ENCODE measurements around the gene SOX10. TPM values are rescaled to one million over a fixed set of nuclear protein-coding genes. Genes with fewer than 3 reads are reported as not detected.

The SOX10 gene
- polyA plus RNA-seq, 3 donors: not detected

- Histone ChIP-seq H4K20me1 (ENCODE audit: insufficient read depth, low read length) (no peaks in the 10 kb centered on the region), H3K79me2 (ENCODE audit: insufficient read depth, low read length) (no peaks in the 10 kb centered on the region), H3K4me1 (ENCODE audit: control insufficient read depth in 1 of 2, insufficient read depth in 2 of 2, low read length in 2 of 2) (peaks cover 6 to 8% of the 10 kb centered on the region in 2 donors), H2AFZ (ENCODE audit: insufficient read depth, low read depth, low read length, poor library complexity, severe bottlenecking) (no peak overlapping the region), H3K4me2 (replicated peaks; ENCODE audit: extremely low read depth, low read length, poor library complexity, severe bottlenecking) (no peak overlapping the region), H3K4me3 (replicated peaks in 1 of 3; ENCODE audit: low read depth in 2 of 3, low read length in 3 of 3) (no peak overlapping the region), H3K9ac (ENCODE audit: insufficient read depth, low read length, poor library complexity, severe bottlenecking) (no peak overlapping the region), H3K27ac (ENCODE audit: low read depth in 1 of 2, low read length in 2 of 2) (no peak overlapping the region), H3K36me3 (replicated peaks in 1 of 2; ENCODE audit: control insufficient read depth in 1 of 2, insufficient read depth in 2 of 2, low read length in 2 of 2) (peaks cover 50 to 53% of the 10 kb centered on the region in 2 donors), H3K9me3 (replicated peaks in 1 of 2; ENCODE audit: control insufficient read depth in 1 of 2, insufficient read depth in 1 of 2, low read length in 2 of 2) (no peaks in the 10 kb centered on the region), H3K27me3 (ENCODE audit: control insufficient read depth in 2 of 2, insufficient read depth in 2 of 2, low read length in 2 of 2) (no peaks in the 10 kb centered on the region)
- H3K36me3 Mint-ChIP-seq: peaks cover 44 to 69% of the 10 kb centered on the region in 2 donors
- peaks cover 0 to 3% (median 0%) of the 10 kb centered on the region in 3 donors for H3K27me3 Mint-ChIP-seq (ENCODE audit: low read depth in 3 of 3)
- H3K9me3 Mint-ChIP-seq: no peaks in the 10 kb centered on the region
- peaks cover 10% of the 10 kb centered on the region for H3K4me1 Mint-ChIP-seq
- no peak overlapping the region for H3K27ac Mint-ChIP-seq
- no peak overlapping the region for H3K4me3 Mint-ChIP-seq
- TF ChIP-seq CTCF (IDR thresholded peaks at IDR 0.05): no peak
- no peak for DNase-seq
- WGBS (ENCODE audit: insufficient coverage): 98% methylated on average over 4 of the region's 5 CpGs
- intact Hi-C loops (cut with micrococcal nuclease): no loop called here
These were observed 55.0 kb downstream of the SOX10 start for GRCh38 chr22:37929390-37929789.

DNA sequence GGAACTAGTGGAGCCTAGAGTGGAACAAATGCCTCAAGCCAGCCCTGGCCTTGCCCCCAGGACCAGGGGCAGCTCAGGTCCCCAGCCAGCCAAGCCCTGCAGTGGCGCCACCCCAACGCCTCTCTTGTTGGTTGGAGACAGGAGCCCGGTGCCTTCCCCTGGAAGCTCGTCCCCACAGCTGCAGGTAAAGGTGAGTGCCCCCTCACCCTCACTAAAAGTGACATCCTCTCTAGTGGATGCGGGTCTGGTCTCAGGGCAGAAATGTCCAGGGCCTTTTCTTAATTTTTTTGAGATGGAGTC is 56.8 kb downstream of the SOX10 start:
- H3K4me2 ChIP-seq (replicated peaks; ENCODE audit: extremely low read depth, low read length, poor library complexity, severe bottlenecking): no peak overlapping the region
- no peaks in the 10 kb centered on the region for H3K9me3 ChIP-seq (replicated peaks in 1 of 2; ENCODE audit: control insufficient read depth in 1 of 2, insufficient read depth in 1 of 2, low read length in 2 of 2)
- Mint-ChIP-seq H3K4me1 (no peaks in the 10 kb centered on the region), H3K27me3 (ENCODE audit: low read depth in 3 of 3) (peaks cover 0 to 3% (median 0%) of the 10 kb centered on the region in 3 donors), H3K4me3 (no peak overlapping the region), H3K36me3 (peaks cover 43 to 68% of the 10 kb centered on the region in 2 donors), H3K9me3 (no peaks in the 10 kb centered on the region), H3K27ac (no peak overlapping the region)
- no peaks in the 10 kb centered on the region for H3K4me1 ChIP-seq (ENCODE audit: control insufficient read depth in 1 of 2, insufficient read depth in 2 of 2, low read length in 2 of 2)
- TF ChIP-seq CTCF (IDR thresholded peaks at IDR 0.05): no peak
- H3K9ac ChIP-seq (ENCODE audit: insufficient read depth, low read length, poor library complexity, severe bottlenecking): no peak overlapping the region
- H2AFZ ChIP-seq (ENCODE audit: insufficient read depth, low read depth, low read length, poor library complexity, severe bottlenecking): no peak overlapping the region
- peaks cover 48 to 58% of the 10 kb centered on the region in 2 donors for H3K36me3 ChIP-seq (replicated peaks in 1 of 2; ENCODE audit: control insufficient read depth in 1 of 2, insufficient read depth in 2 of 2, low read length in 2 of 2)
- H4K20me1 ChIP-seq (ENCODE audit: insufficient read depth, low read length): no peaks in the 10 kb centered on the region
- H3K27ac ChIP-seq (ENCODE audit: low read depth in 1 of 2, low read length in 2 of 2): no peak overlapping the region
- no peaks in the 10 kb centered on the region for H3K79me2 ChIP-seq (ENCODE audit: insufficient read depth, low read length)
- no peaks in the 10 kb centered on the region for H3K27me3 ChIP-seq (ENCODE audit: control insufficient read depth in 2 of 2, insufficient read depth in 2 of 2, low read length in 2 of 2)
- 95% methylated on average over 3 of the region's 5 CpGs for WGBS (ENCODE audit: insufficient coverage)
- DNase-seq: no peak
- intact Hi-C loops (cut with micrococcal nuclease): no loop called here
- no peak overlapping the region for H3K4me3 ChIP-seq (replicated peaks in 1 of 3; ENCODE audit: low read depth in 2 of 3, low read length in 3 of 3)

All from CD14-positive monocyte (primary cell).